Fibroblast of skin of back (primary cell): Measurements from ENCODE around the gene BPIFB3.

Experiments used
- DNase-seq: peaks from one replicate; pipeline ENCODE4 v3.0.0-alpha.2; 2013

BPIFB3 gene

GRCh38 chr20:33063271-33063670 is 9.6 kb downstream of the BPIFB3 start:
- DNase-seq = no peak

GRCh38 chr20:33064572-33065287 is 11.0 kb downstream of the BPIFB3 start:
- DNase-seq = no peak

GRCh38 chr20:33065785-33066184 is 12.1 kb downstream of the BPIFB3 start:
- DNase-seq = no peak

- DNase-seq = no peak
These were observed 14.1 kb downstream of the BPIFB3 start for GRCh38 chr20:33067806-33068205.

GRCh38 chr20:33068251-33068939 is 14.7 kb downstream of the BPIFB3 start:
- DNase-seq = no peak

- no peak for DNase-seq
These were observed 16.0 kb downstream of the BPIFB3 start for GRCh38 chr20:33069673-33070072.

GRCh38 chr20:33070111-33071053 is 16.7 kb downstream of the BPIFB3 start:
- DNase-seq = no peak

GRCh38 chr20:33071198-33071597 is 17.5 kb downstream of the BPIFB3 start:
- DNase-seq = no peak

GRCh38 chr20:33072362-33072761 is 18.7 kb downstream of the BPIFB3 start:
- DNase-seq = no peak

- no peak for DNase-seq
These were observed 19.1 kb downstream of the BPIFB3 start for GRCh38 chr20:33072813-33073212.

- DNase-seq = no peak
These were observed 21.0 kb downstream of the BPIFB3 start for GRCh38 chr20:33074675-33075074.

GRCh38 chr20:33075281-33075680 is 21.6 kb downstream of the BPIFB3 start:
- no peak for DNase-seq

GRCh38 chr20:33076662-33077372 is 23.1 kb downstream of the BPIFB3 start:
- no peak for DNase-seq

- no peak for DNase-seq
These were observed 25.6 kb downstream of the BPIFB3 start, which contains the start of gene BPIFB4 for GRCh38 chr20:33079259-33079658. Gene BPIFB4 (plus strand): TSS chr20:33079643. CDS start chr20:33081527, 1,884 bp downstream.

- no peak for DNase-seq
These were observed 27.9 kb downstream of the BPIFB3 start for GRCh38 chr20:33081411-33082154.

- DNase-seq = no peak
These were observed 28.8 kb downstream of the BPIFB3 start for GRCh38 chr20:33082546-33082945.

GRCh38 chr20:33083544-33084340 is 30.0 kb downstream of the BPIFB3 start:
- no peak for DNase-seq

- DNase-seq = no peak
These were observed 31.0 kb downstream of the BPIFB3 start for GRCh38 chr20:33084722-33085121.

GRCh38 chr20:33086052-33086722 is 32.5 kb downstream of the BPIFB3 start:
- no peak for DNase-seq

GRCh38 chr20:33091147-33091546 is 37.4 kb downstream of the BPIFB3 start:
- DNase-seq = no peak
